ENCODE results near the gene ARL17B. TPM values are rescaled to one million over a fixed set of nuclear protein-coding genes. Genes with fewer than 3 reads are reported as not detected.
"Not testable (repeated sequence)": the region's sequence is repeated elsewhere in the genome, so short reads cannot be mapped to it uniquely, and the experiment has no call there.

Gene ARL17B
- total RNA-seq (24.1 TPM), polyA plus RNA-seq (10 to 100 TPM; 17.6 to 34.4 (median 20.6) TPM)

DNA sequence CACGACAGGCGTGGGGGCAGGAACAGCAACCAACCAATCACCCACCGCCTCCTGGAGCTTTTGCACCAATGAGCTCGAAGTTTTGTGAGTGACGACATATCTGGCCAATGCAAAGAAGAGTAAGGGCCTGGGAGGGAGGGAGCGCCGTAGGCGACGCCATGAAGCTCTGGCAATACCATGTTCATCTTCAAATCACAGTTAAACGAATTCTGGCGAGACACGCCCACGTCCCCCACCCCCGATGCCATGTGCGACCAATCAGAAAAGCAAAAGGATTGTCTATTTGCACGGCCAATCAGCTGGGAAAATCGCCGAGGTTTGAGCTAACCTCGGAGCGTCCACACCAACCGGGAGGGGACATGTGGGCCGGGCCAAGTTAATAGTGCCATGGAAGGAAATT lies at the start of gene ARL17B:
Gene ARL17B, minus strand, starts transcription at position 12 of the 400 bp plus-strand sequence. CDS start 3,369 bp downstream, outside the sequence.
- H3K9me3 ChIP-seq (ENCODE audit: control insufficient read depth in 2 of 2, low read length in 2 of 2); H3K4me1 Mint-ChIP-seq; H3K36me3 ChIP-seq (ENCODE audit: control insufficient read depth, insufficient read depth, low read length); H3K27me3 Mint-ChIP-seq; H3K9me3 Mint-ChIP-seq; H3K4me1 ChIP-seq (ENCODE audit: control insufficient read depth, insufficient read depth, low read length, poor library complexity, severe bottlenecking); H3K27ac Mint-ChIP-seq; H3K27me3 ChIP-seq (ENCODE audit: control insufficient read depth, insufficient read depth, low read length); H3K36me3 Mint-ChIP-seq; H3K4me3 ChIP-seq (ENCODE audit: low read depth, low read length): not testable (repeated sequence)
- H3K27ac ChIP-seq (ENCODE audit: insufficient read depth, low read length, poor library complexity, severe bottlenecking), result peak within 1 kb of the TSS; percentile 33
- peak within 1 kb of the TSS in 2 of 4 donors; percentile 49 to 68 for H3K4me3 Mint-ChIP-seq
- DNase-seq, result peak in 2 of 3 donors; percentile 80 to 92
- ATAC-seq (ENCODE audit: low read depth in 2 of 2), result peak; percentile 97

GRCh38 chr17:46409864-46410263 lies 48.3 kb upstream of the ARL17B start:
- not testable (repeated sequence) for ATAC-seq (ENCODE audit: low read depth in 2 of 2); H3K9me3 Mint-ChIP-seq

GRCh38 chr17:46407155-46407554 lies 45.6 kb upstream of the ARL17B start:
- H3K9me3 ChIP-seq (ENCODE audit: control insufficient read depth in 2 of 2, low read length in 2 of 2); H3K27ac Mint-ChIP-seq; H3K4me3 Mint-ChIP-seq; H3K27me3 Mint-ChIP-seq; H3K36me3 ChIP-seq (ENCODE audit: control insufficient read depth, insufficient read depth, low read length); H3K9me3 Mint-ChIP-seq; H3K4me1 ChIP-seq (ENCODE audit: control insufficient read depth, insufficient read depth, low read length, poor library complexity, severe bottlenecking); H3K4me1 Mint-ChIP-seq; H3K4me3 ChIP-seq (ENCODE audit: low read depth, low read length); ATAC-seq (ENCODE audit: low read depth in 2 of 2); DNase-seq; H3K36me3 Mint-ChIP-seq; H3K27me3 ChIP-seq (ENCODE audit: control insufficient read depth, insufficient read depth, low read length); H3K27ac ChIP-seq (ENCODE audit: insufficient read depth, low read length, poor library complexity, severe bottlenecking): not testable (repeated sequence)

More at GRCh38 chr17:46409864-46410263, 48.3 kb upstream of the ARL17B start:
- not testable (repeated sequence) for H3K27me3 Mint-ChIP-seq; H3K27me3 ChIP-seq (ENCODE audit: control insufficient read depth, insufficient read depth, low read length); H3K4me1 Mint-ChIP-seq; H3K27ac Mint-ChIP-seq; H3K36me3 Mint-ChIP-seq; H3K4me3 ChIP-seq (ENCODE audit: low read depth, low read length); H3K36me3 ChIP-seq (ENCODE audit: control insufficient read depth, insufficient read depth, low read length); H3K4me1 ChIP-seq (ENCODE audit: control insufficient read depth, insufficient read depth, low read length, poor library complexity, severe bottlenecking); H3K4me3 Mint-ChIP-seq; H3K27ac ChIP-seq (ENCODE audit: insufficient read depth, low read length, poor library complexity, severe bottlenecking); H3K9me3 ChIP-seq (ENCODE audit: control insufficient read depth in 2 of 2, low read length in 2 of 2); DNase-seq

- DNase-seq; H3K9me3 Mint-ChIP-seq; H3K27ac Mint-ChIP-seq; H3K27me3 Mint-ChIP-seq; H3K4me1 ChIP-seq (ENCODE audit: control insufficient read depth, insufficient read depth, low read length, poor library complexity, severe bottlenecking); H3K9me3 ChIP-seq (ENCODE audit: control insufficient read depth in 2 of 2, low read length in 2 of 2); ATAC-seq (ENCODE audit: low read depth in 2 of 2); H3K4me1 Mint-ChIP-seq; H3K27ac ChIP-seq (ENCODE audit: insufficient read depth, low read length, poor library complexity, severe bottlenecking); H3K4me3 ChIP-seq (ENCODE audit: low read depth, low read length); H3K27me3 ChIP-seq (ENCODE audit: control insufficient read depth, insufficient read depth, low read length); H3K4me3 Mint-ChIP-seq; H3K36me3 Mint-ChIP-seq; H3K36me3 ChIP-seq (ENCODE audit: control insufficient read depth, insufficient read depth, low read length): not testable (repeated sequence)
These were observed 39.6 kb upstream of the ARL17B start for GRCh38 chr17:46401033-46401787.

- not testable (repeated sequence) for H3K4me1 Mint-ChIP-seq; H3K27ac ChIP-seq (ENCODE audit: insufficient read depth, low read length, poor library complexity, severe bottlenecking); H3K4me3 ChIP-seq (ENCODE audit: low read depth, low read length); H3K36me3 ChIP-seq (ENCODE audit: control insufficient read depth, insufficient read depth, low read length); DNase-seq; H3K9me3 ChIP-seq (ENCODE audit: control insufficient read depth in 2 of 2, low read length in 2 of 2); H3K27me3 Mint-ChIP-seq; ATAC-seq (ENCODE audit: low read depth in 2 of 2); H3K27me3 ChIP-seq (ENCODE audit: control insufficient read depth, insufficient read depth, low read length); H3K4me1 ChIP-seq (ENCODE audit: control insufficient read depth, insufficient read depth, low read length, poor library complexity, severe bottlenecking); H3K36me3 Mint-ChIP-seq; H3K4me3 Mint-ChIP-seq; H3K9me3 Mint-ChIP-seq; H3K27ac Mint-ChIP-seq
These were observed 39.0 kb upstream of the ARL17B start for GRCh38 chr17:46400543-46400942.

DNA sequence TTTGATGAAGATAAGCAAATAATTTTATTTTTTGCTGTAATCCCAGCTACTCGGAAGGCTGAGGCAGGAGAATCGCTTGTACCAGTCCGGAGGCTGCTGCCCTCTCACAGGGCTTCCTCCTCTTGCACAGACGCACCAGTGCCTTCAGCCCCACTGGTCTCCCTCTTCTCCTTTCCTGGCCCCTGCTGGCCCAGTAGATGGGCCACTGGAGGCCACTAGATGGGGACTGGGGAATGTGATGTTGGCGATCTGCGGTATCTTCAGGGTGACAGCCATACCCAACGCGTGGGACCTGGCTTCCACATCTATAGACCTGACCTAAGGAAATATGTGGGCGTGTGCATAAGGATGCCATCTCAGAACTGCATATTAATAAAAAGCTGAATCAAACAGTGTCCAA lies 38.4 kb upstream of the ARL17B start:
- H3K9me3 Mint-ChIP-seq, H3K4me1 Mint-ChIP-seq, H3K27me3 Mint-ChIP-seq: not testable (repeated sequence)

GRCh38 chr17:46396292-46396691 lies 34.7 kb upstream of the ARL17B start:
- H3K9me3 Mint-ChIP-seq; H3K4me1 ChIP-seq (ENCODE audit: control insufficient read depth, insufficient read depth, low read length, poor library complexity, severe bottlenecking); H3K27me3 Mint-ChIP-seq; H3K9me3 ChIP-seq (ENCODE audit: control insufficient read depth in 2 of 2, low read length in 2 of 2); H3K36me3 Mint-ChIP-seq; H3K27ac ChIP-seq (ENCODE audit: insufficient read depth, low read length, poor library complexity, severe bottlenecking); ATAC-seq (ENCODE audit: low read depth in 2 of 2); H3K4me1 Mint-ChIP-seq; H3K36me3 ChIP-seq (ENCODE audit: control insufficient read depth, insufficient read depth, low read length); H3K27ac Mint-ChIP-seq; DNase-seq; H3K27me3 ChIP-seq (ENCODE audit: control insufficient read depth, insufficient read depth, low read length); H3K4me3 ChIP-seq (ENCODE audit: low read depth, low read length); H3K4me3 Mint-ChIP-seq: not testable (repeated sequence)

More for the DNA sequence above, 38.4 kb upstream of the ARL17B start:
- H3K4me3 Mint-ChIP-seq; H3K36me3 ChIP-seq (ENCODE audit: control insufficient read depth, insufficient read depth, low read length); H3K27ac Mint-ChIP-seq; DNase-seq; H3K4me3 ChIP-seq (ENCODE audit: low read depth, low read length); H3K9me3 ChIP-seq (ENCODE audit: control insufficient read depth in 2 of 2, low read length in 2 of 2); H3K36me3 Mint-ChIP-seq; ATAC-seq (ENCODE audit: low read depth in 2 of 2); H3K4me1 ChIP-seq (ENCODE audit: control insufficient read depth, insufficient read depth, low read length, poor library complexity, severe bottlenecking); H3K27ac ChIP-seq (ENCODE audit: insufficient read depth, low read length, poor library complexity, severe bottlenecking); H3K27me3 ChIP-seq (ENCODE audit: control insufficient read depth, insufficient read depth, low read length): not testable (repeated sequence)

DNA sequence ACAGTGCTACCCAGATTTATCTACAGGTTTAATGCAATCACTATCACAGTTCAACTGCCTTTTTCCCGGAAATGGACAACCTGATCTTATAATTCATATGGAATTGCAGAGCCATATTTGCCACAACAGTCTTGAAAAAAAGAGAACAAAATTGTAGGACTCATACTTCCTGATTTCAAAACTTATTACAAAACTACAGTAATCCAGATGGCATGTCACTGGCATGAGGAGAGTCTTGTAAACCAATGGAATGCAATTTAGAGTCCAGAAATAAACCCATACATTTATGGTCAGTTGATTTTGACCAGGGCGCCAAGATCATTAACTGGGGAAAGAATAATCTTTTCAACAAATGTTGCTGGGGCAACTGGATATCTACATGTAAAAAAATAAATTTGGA lies 32.1 kb upstream of the ARL17B start:
- not testable (repeated sequence) for H3K27ac ChIP-seq (ENCODE audit: insufficient read depth, low read length, poor library complexity, severe bottlenecking); H3K27me3 ChIP-seq (ENCODE audit: control insufficient read depth, insufficient read depth, low read length); H3K4me1 ChIP-seq (ENCODE audit: control insufficient read depth, insufficient read depth, low read length, poor library complexity, severe bottlenecking); H3K36me3 ChIP-seq (ENCODE audit: control insufficient read depth, insufficient read depth, low read length); DNase-seq; H3K36me3 Mint-ChIP-seq; H3K9me3 Mint-ChIP-seq; ATAC-seq (ENCODE audit: low read depth in 2 of 2); H3K4me1 Mint-ChIP-seq; H3K27me3 Mint-ChIP-seq; H3K4me3 Mint-ChIP-seq; H3K4me3 ChIP-seq (ENCODE audit: low read depth, low read length); H3K27ac Mint-ChIP-seq; H3K9me3 ChIP-seq (ENCODE audit: control insufficient read depth in 2 of 2, low read length in 2 of 2)
